Epithelial cell of prostate (primary cell): ENCODE data around the gene E2F4.

Source experiments
- DNase-seq: peaks from one replicate; pipeline ENCODE4 v3.0.0-alpha.2; 2011; ENCODE audit warnings: low read depth, low spot score
- H3K27ac ChIP-seq: fragments of 450-650 bp; 2 replicates; pipeline ENCODE4 v1.5.1; 2017; ENCODE audit warnings: mild to moderate bottlenecking

The E2F4 gene

DNA sequence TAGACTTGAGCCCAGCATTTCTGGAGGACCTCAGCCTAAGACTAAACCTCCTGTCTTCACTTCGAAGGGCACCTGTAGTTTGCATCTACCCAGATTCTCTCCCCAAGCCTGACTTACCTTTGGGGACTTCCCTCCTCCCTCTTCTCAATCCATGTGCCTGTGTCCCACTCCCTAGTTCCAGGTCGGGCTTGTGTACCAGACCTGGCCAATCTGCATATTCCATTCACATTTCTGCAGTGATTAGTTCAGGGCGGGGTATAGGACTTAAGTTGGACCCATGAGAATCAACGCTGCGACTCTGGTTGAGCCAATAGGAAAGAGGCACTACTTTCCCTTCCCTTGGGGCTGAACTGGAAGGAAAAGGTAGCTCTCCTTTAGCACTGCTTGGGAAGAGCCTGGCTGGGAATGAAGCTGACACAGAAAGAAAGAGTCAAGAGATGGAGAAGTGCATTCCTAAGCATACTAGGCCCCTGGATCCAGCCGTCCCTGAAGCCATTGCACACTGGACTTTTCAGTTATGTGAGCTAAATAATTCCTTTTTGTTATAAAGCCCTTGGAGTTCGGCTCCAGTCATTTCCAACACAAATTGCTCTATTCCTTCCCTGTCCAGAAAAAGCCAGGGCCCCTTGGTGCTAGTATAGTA, 34.7 kb upstream of the E2F4 start:
- no peak for DNase-seq
- H3K27ac ChIP-seq: no peak overlapping the region

- no peak overlapping the region for H3K27ac ChIP-seq
- no peak for DNase-seq
Measured at GRCh38 chr16:67157892-67158635, 33.9 kb upstream of the E2F4 start.

GRCh38 chr16:67158637-67159600, 33.0 kb upstream of the E2F4 start:
- peak overlapping the region; percentile 69 for H3K27ac ChIP-seq
- no peak for DNase-seq

- H3K27ac ChIP-seq: no peak overlapping the region
- DNase-seq: no peak
Measured at GRCh38 chr16:67161595-67162058, 30.3 kb upstream of the E2F4 start.

DNA sequence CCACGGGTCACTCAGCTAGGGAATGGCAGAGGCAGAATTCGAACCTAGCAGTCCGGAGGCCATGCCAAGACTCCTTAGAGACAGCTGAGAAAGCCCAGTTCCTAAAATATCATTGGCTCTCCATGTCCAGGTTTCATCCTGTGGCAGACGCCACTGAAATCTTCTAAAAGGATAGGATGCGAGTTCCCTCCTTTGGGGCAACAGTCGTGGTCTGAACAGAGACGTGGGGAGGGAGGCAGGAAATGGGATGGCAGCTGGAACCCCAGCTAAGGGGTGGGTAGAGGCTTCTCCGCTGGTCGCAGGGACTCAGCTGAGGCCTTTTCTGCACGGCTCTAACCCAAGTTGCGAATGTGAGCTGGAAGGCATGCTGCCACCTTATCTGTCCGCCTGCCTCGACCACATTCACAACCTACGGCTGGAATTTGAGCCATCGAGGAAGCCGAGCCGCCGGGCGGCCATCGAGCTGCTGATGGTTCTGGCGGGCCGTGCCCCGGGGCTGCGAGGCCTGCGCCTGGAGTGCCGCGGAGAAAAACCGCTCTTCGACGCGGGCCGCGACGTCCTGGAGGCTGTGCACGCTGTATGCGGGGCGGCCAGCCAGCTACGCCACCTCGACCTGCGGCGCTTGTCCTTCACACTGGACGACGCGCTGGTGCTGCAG, 29.3 kb upstream of the E2F4 start:
- no peak overlapping the region for H3K27ac ChIP-seq
- DNase-seq: no peak

DNA sequence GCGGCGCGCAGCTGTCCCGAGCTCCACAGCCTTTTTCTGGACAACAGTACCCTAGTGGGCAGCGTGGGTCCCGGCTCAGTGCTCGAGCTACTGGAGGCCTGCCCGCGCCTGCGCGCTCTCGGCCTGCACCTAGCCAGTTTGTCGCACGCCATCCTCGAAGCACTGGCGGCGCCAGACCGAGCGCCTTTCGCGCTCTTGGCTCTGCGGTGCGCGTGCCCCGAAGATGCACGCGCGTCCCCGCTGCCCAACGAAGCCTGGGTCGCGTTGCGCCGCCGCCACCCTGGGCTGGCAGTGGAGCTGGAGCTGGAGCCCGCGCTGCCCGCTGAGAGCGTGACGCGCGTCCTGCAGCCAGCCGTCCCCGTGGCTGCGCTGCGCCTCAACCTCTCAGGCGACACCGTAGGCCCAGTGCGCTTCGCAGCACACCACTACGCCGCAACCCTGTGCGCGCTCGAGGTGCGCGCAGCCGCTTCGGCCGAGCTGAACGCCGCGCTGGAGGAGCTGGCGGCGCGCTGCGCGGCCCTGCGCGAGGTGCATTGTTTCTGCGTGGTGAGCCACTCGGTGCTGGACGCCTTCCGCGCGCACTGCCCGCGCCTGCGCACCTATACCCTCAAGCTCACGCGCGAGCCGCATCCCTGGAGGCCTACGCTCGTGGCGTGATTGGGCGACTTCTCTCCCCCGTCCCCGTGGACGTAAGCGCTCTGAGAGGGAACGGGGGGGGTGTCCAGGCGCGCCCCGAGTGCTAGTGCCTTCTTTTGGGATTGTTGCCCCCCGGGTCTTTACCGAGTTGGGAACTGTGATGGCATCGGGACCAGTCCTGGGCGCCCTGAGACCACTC, 28.6 kb upstream of the E2F4 start:
- no peak for DNase-seq
- H3K27ac ChIP-seq: no peak overlapping the region

DNA sequence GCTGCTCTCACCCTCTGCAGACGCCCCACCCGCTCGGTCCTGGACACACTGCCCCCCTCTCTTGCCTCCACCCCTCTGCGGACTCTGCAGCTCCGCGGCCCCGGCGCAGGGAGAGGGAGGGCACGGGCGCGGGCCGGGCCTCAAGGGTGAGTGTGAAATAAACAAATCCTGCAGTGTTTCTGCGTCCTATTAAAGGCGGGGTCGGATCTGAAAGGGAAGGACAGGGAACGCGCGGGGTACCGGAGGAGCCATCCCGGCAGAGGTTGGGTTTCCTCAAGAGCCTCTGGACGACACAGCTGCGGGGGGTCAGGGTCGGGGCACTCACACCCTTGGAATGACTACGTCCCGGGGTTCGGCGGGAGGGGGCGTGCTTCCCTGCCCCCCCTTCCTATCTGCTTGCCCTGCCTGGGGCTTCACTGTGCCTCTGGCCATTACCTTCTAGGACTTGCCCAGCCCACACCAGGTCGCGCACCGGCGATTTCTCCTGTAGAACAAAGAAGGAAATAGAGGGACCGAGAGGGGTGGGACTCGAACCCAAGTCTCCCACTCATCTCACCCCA, 27.9 kb upstream of the E2F4 start:
- no peak for DNase-seq

GRCh38 chr16:67164599-67165061, 27.3 kb upstream of the E2F4 start, which contains the start of gene HSF4:
Gene HSF4 (plus strand): TSS chr16:67164745. CDS start chr16:67164812, 67 bp downstream.
- no peak within 1 kb of the TSS for H3K27ac ChIP-seq
- DNase-seq: no peak

More for the DNA sequence above, 27.9 kb upstream of the E2F4 start:
- H3K27ac ChIP-seq: no peak overlapping the region

DNA sequence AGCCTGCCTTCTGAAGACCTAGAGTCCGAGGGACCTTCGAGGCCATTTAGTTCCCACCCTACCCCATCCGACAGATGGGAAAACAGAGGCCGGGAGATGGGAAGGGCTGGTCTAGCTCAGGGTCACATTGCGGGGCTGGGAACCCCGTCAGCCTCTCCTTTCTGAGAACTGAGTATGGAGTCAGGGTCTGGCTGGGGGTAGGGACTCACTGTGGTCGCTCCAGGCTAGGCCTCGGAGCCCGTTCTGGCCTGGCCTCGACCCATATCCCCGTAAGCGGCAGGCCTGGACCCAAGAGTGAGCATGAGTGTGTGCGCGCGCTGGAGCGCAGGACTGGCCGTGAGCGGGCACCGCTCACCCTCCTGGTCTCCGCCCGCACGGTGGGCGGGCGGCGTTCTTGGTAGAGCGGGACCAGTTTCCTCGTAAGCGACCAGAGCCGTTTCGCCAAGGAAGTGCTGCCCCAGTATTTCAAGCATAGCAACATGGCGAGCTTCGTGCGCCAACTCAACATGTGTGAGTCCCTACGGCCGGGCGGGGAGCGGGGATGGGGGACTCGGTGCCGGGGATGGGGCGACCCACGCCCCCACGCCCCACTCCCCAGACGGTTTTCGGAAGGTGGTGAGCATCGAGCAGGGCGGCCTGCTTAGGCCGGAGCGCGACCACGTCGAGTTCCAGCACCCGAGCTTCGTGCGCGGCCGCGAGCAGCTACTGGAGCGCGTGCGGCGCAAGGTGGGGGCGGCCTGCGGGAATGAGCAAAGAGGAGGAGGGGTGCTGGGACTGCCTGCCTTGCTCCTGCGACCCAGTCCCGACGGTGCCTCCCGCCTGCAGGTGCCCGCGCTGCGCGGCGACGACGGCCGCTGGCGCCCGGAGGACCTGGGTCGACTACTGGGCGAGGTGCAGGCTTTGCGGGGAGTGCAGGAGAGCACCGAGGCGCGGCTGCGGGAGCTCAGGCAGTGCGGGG, 26.6 kb upstream of the E2F4 start:
- no peak overlapping the region for H3K27ac ChIP-seq
- no peak for DNase-seq

GRCh38 chr16:67166110-67166547, 25.8 kb upstream of the E2F4 start:
- no peak for DNase-seq
- H3K27ac ChIP-seq: no peak overlapping the region

DNA sequence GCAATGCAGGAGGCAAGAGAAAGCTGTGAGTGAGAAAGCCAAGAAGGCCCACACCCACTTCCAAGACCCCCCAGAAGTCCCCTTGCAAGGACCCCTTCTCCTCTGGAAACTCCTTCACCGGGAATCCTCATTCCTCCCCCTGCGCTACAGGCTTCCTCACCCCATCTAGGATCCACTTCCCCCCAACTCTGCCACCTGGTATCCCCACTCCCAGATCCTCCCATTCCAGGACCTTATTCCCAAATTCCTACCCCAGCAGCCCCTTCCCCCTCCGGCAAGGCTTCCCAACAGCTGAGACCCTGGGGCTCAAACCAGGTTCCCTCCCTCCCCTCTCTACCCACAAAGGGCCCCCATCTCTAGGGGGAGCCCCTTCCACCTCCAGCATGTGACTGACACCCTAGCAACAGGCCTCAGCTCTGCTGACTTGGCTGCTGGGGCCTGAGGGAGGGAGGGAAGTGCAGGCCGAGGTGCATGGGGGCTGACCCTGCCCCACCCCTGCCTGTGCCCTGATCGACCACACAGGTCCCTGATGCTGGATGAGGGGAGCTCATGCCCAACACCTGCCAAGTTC, 25.3 kb upstream of the E2F4 start:
- DNase-seq: no peak
- no peak overlapping the region for H3K27ac ChIP-seq

DNA sequence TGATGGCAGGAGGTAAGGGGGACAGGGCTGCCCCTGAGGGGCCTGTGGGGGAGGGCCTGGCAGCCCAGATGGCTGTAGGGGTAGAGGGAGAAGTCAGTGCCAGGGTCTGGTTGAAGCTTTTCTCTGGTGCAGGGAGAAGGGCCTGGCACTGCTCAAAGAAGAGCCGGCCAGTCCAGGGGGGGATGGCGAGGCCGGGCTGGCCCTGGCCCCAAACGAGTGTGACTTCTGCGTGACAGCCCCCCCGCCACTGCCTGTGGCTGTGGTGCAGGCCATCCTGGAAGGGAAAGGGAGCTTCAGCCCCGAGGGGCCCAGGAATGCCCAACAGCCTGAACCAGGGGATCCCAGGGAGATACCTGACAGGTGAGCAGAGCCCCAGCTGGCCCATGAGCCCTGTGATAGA, 24.4 kb upstream of the E2F4 start:
- no peak overlapping the region for H3K27ac ChIP-seq
- no peak for DNase-seq

GRCh38 chr16:67169011-67169451, 22.9 kb upstream of the E2F4 start:
- H3K27ac ChIP-seq: no peak overlapping the region
- DNase-seq: no peak

DNA sequence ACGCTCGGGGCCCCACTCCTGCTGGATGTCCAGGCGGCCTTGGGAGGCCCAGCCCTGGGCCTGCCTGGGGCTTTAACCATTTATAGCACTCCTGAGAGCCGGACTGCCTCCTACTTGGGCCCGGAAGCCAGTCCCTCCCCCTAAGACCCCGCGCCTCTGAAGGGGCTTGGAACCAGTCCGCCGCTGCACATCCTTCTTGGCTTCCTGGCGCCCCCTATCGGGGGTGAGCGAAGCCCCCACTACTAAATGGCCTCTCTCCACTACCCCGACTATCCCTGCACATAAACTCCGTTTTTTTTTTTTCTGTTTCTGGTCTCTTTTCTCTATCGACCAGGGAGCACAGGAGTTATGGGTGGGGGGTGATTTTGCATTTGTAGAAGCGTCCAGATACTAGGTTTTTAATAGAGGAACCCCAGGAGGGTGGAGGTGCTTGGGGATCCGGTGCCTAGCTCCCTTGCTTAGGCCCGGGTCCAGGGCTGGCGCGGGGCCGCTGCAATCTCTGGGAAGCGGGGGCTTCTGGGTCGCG, 22.2 kb upstream of the E2F4 start:
- H3K27ac ChIP-seq: peak overlapping the region; percentile 83
- DNase-seq: no peak

DNA sequence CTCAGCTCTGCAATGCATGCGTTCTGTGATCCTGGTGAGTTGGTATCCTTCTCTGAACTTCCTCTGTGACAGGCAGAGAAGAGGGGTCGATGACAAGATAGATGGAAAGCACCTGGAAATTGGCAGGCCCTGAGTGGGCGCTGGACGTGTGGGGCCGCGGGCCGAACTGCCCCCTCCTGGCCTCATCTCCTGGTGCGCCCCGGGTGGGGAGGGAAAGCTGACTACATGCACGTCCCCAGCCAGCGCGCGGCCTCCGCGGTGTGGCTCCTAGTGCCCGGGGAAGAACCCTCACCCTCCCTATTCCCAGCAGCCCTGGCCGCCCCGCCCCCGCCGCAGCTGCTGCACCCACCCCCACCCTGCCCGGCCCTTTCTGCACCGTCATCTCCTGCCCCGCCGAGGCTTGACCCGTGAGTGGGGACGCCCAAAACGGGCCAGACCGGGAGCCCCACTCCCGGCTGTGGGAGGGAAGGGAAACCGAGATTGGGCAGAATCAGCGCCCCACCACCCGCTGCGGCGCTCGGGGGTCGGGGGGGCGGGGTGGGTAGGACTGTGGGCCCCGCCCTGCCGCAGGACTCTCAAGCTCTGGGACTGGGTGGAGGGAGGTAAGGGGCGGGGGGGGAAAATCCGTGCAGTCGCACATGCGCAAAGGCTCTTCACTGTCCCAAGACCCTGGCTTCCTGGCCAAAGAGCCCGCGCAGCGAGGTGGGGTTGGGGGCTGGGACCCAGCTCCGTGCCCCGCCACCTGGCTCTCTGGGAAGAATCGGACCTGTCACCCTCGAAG, 21.6 kb upstream of the E2F4 start, which contains the start of gene NOL3:
NOL3 (plus strand) TSS at position 371 of the 781 bp plus-strand sequence.
- DNase-seq: no peak
- H3K27ac ChIP-seq: peak within 1 kb of the TSS; percentile 83
